Measurements from ENCODE around the gene ELAPOR2.

DNA sequence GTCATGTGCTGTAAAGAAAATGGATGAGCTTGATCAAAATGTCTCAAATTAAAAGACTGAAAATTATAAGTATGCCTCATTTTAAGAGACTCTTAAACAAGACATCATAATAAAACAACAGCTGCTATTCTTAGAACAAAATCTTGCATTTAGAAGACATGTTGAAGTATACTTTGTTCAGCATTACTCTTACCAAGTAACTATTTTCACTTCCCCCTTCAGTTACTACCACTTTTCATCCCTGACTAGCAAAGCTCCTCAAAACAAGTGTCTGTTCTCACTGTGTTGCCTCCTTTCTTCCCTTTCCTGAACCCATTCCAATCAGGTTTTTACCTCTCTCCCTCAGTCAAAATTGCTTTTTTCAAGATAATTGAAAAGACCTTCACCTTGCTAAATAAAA is 31.6 kb downstream of the ELAPOR2 start:
- TF ChIP-seq, protein P1, sequence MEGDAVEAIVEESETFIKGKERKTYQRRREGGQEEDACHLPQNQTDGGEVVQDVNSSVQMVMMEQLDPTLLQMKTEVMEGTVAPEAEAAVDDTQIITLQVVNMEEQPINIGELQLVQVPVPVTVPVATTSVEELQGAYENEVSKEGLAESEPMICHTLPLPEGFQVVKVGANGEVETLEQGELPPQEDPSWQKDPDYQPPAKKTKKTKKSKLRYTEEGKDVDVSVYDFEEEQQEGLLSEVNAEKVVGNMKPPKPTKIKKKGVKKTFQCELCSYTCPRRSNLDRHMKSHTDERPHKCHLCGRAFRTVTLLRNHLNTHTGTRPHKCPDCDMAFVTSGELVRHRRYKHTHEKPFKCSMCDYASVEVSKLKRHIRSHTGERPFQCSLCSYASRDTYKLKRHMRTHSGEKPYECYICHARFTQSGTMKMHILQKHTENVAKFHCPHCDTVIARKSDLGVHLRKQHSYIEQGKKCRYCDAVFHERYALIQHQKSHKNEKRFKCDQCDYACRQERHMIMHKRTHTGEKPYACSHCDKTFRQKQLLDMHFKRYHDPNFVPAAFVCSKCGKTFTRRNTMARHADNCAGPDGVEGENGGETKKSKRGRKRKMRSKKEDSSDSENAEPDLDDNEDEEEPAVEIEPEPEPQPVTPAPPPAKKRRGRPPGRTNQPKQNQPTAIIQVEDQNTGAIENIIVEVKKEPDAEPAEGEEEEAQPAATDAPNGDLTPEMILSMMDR (IDR thresholded peaks at IDR 0.05; ENCODE audit: poor library complexity) = no peak
- no peak for TF ChIP-seq EZH2 (IDR thresholded peaks at IDR 0.05; ENCODE audit: borderline replicate concordance)
